HG03159 (cell line): ENCODE measurements around the gene VSIG8.

Source experiments
- ATAC-seq: cut with Tn5 transposase; IDR thresholded peaks from one replicate; pipeline ENCODE4 v1.9.1; 2021; ENCODE audit warnings: mild to moderate bottlenecking, moderate library complexity; ENCODE audit not compliant: unreplicated experiment

VSIG8 gene

DNA sequence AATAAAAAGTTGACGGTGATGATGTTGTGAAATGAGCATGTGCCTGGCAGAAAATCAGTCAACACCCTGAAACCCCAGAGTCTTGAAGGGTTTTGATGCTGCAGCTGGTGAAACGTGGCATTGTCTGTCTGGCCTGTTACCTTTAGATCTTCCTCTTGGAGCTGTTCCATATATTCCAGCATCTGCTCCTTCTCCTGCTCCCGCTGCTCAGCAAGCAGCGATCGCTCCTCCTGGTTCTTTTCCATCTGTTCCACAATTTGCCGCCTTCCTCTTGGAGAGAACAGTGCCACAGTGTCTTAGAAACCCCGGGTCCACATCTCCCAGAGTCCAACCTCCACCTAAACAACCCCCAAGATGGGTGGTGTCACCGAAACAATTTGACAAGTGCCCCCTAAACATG, 21.8 kb upstream of the VSIG8 start:
- ATAC-seq, result no peak

DNA sequence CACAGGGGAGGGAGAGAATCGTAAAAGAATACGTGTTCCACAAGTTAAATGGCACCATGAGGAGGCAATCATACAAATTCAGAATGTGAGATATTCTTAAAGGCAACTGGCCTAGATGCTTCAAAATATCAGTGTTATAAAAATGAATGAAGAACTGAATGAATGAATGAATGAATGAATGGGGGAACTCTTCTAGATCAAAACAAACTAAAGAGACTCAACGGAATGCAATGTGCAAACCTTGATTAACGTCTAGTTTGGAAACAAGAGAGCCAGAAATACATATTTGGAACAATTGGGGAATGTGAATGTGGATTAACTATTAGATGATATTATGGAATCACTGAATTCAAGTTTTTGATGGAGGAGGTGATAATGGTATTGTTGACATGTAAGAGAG, 20.7 kb upstream of the VSIG8 start:
- no peak for ATAC-seq

DNA sequence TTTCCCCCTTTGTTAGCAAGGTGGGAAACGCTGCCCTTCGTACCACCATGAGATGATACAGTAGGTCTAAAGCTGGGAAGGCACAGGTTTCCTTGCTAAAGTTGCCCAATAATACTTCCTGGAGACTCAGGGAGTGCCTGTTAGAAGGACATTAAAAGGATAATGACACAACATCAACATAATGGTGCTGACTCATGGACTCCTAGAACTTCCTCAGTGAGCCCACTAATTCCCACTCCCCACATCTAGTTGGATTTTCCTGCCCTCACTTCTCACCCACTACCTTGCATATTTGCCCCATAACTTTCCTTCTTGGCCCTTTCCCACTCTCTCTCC, 20.0 kb upstream of the VSIG8 start:
- no peak for ATAC-seq

DNA sequence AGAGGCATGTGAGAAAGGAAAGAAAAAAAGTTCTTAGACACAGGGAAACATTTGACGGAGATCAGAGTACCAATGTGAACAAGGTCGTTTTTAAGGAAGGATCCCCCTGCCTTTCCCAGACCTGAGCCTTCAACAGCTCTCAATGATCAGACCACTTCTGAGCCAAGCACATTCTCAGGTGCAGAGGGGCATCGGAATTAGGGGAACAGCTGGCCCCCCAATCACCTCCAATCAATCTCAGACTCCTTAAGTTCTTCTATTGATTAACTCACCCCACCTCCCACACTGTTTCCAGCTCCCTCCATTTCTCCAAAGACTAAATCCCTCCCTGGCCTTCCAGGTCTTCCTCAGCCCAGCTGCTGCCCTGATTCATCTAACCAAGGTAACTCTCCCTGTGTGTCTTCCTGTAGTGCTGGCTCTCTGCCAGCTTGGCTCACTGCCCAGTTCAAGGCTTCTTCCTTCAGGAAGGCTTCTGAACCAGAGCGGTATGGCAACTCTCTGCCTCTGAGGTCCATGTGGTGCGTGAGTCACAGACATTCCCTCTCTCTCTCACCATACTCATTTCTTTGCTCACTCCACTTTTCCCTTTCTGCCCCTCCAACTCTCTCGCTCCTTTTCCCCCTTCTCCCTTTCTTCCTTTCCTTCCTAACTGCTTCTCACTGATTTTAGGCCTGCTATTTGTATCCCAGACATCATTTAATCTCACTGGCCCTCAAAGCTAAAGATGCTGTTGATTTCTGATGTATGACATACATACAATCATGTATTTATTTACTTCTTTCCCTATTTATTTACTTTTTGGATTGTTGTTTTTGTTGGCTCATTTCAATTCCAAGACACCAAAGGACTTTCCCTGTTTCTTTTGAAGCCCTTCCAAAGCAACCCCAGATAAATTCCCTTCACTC, 19.4 kb upstream of the VSIG8 start:
- no peak for ATAC-seq

DNA sequence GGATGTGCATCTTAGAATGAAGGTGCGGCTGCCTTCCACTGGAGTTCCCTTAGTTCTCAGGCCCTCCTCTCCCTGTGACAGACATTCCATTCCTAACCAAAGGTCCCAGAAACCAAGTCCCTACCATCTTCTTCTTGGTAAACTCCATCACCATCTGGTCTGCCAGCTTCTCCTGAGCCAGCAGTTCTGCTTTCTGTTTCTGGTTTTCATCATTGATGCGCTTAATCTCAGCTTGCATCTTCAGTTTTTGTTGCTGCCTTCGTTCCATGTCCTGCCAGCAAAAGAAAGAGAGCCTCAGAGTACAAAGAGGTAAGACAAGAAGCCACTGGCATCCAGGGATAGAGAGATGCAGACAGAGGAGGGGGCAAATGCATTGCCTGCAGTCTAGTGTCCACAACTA, 18.0 kb upstream of the VSIG8 start:
- no peak for ATAC-seq

DNA sequence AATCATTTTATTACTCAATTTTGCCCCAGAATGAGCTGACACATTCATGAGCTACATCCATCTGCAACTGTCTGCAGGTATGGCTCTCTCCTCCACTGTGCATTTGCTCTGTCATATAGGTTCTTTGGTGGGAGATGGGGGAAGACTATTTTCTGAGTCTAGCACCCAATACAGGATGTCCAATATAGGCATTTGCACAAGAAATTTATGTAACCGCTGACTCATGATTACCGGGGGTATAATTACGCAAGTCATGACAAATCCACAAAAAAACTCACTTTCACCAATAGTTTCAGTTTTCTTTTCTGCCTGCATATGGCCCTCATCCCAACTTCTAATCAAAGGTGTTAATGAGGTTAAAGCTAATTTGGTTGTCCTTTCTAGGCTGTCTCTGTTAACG, 17.5 kb upstream of the VSIG8 start:
- no peak for ATAC-seq

DNA sequence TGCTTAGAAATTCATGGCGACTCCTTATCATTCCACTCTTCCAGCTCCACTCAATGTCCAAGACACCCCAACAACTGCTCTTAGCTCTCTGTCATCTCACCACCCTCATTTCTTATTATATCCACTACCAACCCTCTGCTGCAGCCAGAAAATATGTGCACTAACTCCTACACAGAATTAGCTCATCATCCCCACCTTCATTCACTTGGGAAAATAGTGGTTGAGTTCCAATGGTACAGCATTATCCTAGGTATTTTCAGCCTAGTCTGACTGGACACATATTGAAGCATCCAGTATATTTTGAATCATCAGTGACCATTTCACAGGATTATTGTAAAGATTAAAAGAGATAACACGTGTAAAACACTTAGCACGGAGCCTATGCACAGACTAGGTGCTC, 16.7 kb upstream of the VSIG8 start:
- ATAC-seq, result no peak

DNA sequence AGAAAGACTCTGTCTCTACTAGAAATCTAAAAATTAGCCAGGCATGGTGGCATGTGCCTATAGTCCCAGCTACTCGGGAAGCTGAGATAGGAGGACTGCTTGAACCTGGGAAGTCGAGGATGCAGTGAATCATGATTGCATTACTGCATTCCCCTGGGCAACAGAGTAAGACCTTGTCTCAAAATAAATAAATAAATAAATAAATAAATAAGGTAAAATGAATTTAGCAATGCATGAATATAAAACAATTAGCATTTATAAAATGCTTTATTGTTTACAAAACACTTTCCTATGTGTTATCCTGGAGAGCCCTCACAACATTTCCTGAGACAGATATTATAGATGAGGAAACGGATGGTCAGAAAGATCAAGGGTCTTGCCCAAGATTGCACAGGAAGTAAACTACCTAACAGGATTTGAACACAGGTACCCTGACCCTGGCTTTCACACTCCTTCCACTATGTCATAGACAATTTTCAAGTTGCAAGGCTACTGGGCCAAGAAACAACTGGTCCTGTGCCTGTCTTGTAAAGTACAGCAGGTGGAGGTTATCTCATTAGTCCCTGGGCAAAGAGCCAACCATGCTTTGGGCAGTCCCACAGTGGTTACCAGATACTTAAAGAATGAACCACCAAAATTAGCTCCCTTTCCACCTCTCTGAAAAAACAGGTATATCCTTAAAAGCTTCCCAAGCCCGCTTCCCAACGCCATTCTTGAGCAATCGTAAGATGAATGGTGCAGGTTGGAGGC, 15.4 kb upstream of the VSIG8 start:
- ATAC-seq, result no peak

DNA sequence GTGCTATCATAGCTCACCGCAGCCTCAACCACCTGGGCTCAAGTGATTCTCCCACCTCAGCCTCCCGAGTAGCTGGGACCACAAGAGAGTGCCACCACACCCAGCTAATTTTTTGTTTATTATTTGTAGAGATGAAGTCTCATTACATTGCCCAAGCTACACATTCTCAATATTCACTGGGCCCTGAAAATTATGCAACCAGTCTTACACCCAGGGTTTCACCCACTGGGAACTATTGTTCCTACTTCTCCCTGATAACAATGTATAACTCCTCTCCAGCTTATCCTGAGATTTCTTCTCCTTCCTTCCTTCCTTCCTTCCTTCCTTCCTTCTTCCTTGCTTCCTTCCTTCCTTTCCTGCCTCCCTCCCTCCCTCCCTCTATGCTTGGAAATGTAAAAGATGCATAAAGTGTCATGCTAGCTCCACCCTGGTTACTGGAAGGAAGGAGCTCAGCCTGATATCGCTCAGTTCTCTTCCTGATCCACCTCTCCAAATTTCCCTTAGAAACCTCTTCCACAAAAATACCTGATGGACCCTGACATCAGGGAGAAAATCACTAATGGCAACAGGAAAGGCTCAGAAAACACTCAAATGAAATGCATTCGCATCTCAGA, 11.2 kb upstream of the VSIG8 start:
- ATAC-seq, result no peak

DNA sequence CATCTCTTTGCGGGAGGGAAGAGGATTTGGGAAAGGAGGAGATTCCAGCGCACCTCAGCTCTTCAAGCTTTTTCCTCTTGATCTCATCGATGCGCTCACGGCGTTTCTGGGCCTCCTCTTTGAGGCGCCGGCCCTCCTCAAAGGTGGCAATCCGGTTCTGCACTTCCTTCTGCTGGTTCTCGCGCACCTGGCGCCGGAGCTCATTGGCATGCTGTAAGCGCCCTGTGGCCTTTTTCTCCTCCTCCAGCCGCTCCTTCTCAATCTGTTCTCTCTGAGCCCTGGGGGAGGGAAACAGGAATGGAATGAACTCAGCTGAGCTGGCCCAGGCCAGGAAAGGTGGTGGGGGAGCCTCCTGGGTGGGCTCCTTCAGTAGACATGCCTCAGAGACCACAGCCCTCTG, 10.4 kb upstream of the VSIG8 start:
- no peak for ATAC-seq

DNA sequence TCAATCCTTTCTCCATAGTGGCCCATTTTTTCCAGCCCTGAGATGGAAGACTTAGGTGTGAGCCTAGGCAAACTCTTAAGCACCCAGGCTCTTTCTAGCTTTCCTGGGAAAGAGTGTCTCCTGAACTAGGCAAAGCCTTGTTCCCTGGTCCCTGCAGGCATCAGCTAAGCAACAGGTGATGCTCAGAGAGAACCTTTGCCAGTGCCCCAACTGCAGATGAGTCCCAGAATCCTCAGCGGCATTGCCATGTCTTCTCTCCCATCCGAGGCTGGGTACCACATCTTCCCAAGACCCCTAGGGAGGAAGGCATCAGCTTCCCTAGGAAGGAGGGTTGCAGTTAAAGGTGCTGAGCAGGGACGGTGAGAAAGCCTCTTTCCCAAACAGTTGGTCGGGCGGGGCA, 8.2 kb upstream of the VSIG8 start:
- ATAC-seq, result no peak

DNA sequence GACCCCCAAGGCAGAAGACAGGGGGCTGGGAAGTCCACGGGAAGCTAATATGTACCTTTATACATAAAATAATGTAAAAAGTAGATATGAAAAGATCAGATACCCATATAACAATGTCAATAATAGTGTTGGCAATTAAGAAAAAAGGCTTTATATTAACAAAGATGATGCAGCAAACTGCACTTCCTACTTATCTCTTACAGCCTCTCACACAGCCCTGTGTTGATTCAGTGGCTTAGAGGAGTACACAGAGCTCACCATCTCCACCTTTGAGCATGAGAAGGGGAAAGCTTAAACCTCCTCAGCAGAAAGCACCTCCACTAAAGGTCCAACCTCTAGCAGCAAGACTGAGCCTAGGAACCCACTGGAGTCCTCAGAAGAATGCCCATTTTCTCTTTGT, 7.2 kb upstream of the VSIG8 start:
- ATAC-seq, result no peak

DNA sequence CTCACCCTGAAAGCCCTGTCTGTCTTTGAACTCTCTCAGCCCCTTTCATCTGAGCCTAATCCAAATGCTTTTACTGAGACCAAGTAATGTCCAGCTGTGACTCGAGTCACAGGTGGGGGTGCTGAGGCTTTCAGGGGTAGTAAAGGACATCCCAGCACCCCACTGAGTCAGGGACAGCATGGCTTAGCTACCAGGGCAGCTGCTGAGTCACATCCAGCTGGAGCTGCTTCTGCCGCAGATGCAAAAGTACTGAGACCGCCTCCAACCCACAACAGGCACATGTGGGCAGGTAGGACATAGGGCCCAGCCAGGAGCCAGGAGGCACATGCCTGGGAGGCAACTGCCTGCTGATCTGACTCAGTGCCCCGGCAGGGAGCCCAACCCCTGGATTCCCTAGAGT, 6.7 kb upstream of the VSIG8 start:
- ATAC-seq, result no peak

DNA sequence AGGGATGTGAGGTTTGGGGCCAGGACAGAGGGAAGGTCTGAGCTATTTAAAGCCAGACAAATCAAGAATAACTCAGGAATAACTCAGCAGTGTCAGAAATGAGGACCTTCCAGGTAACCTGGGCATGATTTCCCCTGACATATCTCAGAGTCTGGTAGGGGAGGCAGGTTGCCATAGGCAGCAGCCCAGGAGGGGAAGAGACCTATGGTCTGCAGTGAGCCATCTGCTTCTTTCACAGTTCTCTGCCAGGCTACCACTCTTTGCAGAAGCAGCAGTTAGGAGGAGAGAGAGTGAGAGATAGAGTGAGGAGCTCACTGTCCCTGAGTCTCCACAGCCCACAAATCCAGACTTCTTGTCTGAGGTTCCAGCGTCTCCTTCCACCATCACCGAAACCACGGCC, 6.3 kb upstream of the VSIG8 start:
- ATAC-seq, result no peak

DNA sequence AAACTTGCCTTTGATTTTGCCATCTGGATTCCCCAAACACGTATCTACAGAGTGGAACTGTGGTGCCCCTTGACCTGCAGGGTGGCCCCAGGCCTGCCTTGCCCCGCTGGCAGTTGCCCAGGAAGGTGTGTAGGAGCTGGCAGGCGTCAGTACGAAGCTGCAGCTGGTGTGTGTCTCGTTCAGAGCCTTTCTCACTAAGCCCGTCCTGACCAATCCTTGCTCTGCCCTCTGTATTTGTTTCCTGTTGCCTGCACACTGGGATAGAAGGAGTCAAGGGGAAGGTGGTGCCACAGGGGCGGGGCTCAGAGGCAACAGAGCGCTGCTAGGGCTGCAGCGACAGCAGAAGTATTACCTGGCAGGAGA, 5.2 kb upstream of the VSIG8 start:
- ATAC-seq, result no peak

DNA sequence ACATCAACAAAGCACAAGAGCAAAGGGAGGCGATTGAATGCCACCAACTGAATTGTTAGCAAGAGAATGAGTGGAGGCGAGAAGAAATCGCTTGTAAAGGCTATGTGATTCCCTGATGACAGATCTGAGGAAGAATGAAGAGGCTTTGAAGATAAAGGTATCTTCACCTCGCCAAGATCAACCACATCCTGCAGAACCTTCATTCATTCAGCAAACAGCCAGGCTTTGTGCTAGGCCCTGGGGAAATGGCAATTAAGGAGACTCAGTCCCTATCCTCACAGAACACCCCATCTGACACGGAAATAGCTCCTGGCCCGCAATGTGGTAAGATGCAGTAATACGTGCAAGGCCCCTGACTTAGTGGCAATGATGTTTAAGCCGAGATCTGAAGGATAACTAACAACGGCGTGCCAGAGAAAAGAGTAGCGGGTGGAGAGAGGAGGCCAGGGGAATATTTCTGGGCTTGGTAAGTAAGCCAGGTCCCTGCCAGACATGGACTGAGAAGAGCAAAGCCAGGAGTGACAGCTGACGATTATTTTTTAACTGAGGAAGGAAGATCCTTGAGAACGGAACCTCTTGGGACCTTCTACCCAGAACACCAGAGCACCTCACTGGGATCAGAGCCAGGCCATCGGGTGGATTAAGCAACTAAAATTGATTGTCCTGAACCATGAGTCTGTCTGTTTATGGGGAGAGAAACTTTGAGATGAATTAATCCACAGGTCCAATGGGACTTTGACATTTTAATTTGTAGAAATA, 4.6 kb upstream of the VSIG8 start:
- no peak for ATAC-seq

DNA sequence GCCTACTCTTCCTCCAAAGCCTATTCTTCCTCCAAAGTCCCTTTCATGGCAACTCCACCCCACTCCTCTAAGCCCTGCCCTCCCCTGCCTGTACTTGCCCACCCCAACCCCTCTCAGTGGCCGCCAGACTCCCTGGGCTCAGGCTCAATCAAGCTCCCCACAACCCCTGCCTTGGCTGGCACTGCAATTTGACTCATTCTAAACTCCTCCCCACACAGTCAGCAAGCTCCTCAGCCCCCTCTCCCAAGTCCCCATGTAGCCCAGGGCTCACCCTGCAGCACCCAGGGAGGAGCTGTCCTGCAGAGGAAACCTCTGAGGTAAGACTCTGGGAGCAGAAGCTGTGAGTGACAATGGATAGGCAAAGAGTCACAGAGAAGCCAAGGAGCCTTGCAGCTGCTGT, 3.6 kb upstream of the VSIG8 start:
- no peak for ATAC-seq

DNA sequence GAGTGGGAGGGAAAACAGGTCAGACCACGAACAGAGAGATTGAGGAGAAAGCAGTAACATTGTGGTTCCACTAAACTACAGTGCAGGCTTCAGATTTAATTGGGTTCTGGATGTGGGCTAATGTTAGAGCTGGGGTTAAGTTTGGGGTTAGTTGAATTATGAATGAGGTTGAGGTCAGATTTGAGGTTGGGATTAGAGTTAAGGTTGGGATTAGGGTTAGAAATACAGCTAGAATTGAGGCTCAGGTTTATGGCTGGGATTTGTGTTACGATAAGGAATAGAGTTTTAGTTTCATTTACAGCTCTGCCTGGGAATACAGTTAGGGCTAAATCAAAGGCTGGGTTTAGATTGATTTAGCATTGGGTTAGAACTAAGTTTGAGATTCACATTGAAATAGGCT, 1.8 kb upstream of the VSIG8 start:
- no peak for ATAC-seq

DNA sequence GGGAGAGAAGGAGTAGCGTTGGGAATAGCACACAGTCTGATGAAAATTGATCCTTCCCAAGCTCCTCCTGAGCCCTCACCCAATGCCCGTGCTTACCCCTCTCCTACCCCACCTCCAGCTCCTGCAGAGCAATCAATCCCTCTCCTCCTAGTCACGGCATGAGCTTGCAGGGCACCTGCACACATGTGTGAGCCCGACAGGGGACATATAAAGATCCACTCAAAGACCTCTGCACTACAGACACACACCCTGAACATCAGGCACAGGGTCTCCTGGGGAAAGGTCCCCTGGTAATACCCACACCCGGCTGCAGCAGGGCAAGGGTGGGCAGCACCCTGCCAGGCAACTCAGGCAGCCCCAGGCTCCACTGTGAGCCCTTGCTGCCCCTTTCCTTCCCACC, 426 bp downstream of the VSIG8 start:
- ATAC-seq, result no peak

DNA sequence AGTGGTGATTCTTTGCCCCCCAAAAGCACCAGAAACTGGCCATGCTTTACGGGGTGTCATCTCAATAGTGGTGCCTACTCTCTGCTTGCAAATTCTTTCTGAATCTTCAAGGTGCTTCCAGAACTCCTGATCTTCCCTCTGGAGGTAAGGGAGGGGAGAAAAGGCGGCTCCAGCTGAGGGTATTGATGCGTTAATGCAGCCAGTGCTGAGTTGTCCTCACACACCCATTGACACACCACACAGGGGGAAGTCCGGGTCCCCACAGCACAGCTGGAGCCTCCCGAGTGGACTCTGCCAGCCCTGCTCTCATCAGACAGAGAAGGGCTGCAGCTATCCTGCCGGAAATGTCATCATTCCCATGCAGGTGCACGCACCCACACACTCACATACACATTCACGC, 1.2 kb downstream of the VSIG8 start:
- ATAC-seq, result no peak

DNA sequence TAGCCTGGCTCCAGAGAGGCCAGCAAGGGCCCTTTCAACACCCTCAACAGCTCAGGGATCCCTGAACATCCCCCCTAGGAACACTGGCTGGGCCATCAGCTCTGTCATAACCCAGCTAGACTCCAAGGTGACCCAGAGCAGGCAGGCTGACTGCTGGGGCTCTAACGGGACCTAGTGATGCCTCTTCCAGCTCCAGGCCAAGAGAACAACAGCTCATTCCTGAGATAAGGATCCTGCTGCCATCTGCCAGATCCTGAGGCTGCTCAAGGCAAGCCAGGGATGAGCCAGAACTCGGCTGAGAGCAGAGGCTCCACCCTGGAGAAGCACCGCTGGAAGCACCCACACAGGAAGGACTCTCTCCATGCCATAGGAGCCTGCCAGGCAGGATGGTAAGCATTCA, 2.0 kb downstream of the VSIG8 start:
- ATAC-seq, result no peak
